Measurements from ENCODE around the gene OCA2.

DNA sequence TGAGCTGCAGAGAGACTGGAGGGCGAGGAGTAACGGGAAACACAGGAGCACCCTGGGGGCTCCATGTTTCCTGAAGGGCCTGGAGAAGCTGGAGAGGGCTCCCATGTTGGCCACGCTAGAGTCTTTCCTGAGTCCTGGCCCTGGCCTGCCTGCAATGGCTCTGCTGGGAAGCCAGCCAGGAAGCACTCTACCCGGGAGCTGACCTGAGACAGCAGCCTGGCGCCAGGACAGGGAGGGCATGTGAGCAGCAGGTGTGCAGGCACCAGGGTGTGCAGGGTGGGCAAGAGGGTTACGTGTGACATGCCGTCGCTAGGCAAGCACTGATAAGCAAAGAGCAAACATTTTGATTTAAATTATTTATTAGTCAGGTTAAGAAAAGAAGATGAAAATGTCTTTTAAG is 301.4 kb downstream of the OCA2 start:
- TF ChIP-seq, protein P1, sequence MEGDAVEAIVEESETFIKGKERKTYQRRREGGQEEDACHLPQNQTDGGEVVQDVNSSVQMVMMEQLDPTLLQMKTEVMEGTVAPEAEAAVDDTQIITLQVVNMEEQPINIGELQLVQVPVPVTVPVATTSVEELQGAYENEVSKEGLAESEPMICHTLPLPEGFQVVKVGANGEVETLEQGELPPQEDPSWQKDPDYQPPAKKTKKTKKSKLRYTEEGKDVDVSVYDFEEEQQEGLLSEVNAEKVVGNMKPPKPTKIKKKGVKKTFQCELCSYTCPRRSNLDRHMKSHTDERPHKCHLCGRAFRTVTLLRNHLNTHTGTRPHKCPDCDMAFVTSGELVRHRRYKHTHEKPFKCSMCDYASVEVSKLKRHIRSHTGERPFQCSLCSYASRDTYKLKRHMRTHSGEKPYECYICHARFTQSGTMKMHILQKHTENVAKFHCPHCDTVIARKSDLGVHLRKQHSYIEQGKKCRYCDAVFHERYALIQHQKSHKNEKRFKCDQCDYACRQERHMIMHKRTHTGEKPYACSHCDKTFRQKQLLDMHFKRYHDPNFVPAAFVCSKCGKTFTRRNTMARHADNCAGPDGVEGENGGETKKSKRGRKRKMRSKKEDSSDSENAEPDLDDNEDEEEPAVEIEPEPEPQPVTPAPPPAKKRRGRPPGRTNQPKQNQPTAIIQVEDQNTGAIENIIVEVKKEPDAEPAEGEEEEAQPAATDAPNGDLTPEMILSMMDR (IDR thresholded peaks at IDR 0.05; ENCODE audit: low read length): no peak
- TF ChIP-seq EZH2 (IDR thresholded peaks at IDR 0.05; ENCODE audit: borderline replicate concordance, low read length): no peak
